C4-2B (cell line): ENCODE results near the gene SRMS.

ENCODE experiments used
- CTCF ChIP-seq: fragments of 450-650 bp; conservative IDR thresholded peaks from 2 replicates; pipeline ENCODE4 v1.5.1; 2017; ENCODE audit warnings: mild to moderate bottlenecking
- ZFX ChIP-seq: fragments of 450-650 bp; IDR thresholded peaks from 2 replicates; pipeline ENCODE4 v1.6.1; 2017

- TF ChIP-seq CTCF (no peak), ZFX (no peak)
Observed at GRCh38 chr20:63518351-63518861, 29.1 kb downstream of the SRMS start.
